VCaP (cell line): ENCODE data around the gene MMS22L.

ENCODE experiments used
- H3K27ac ChIP-seq: fragments of 450-650 bp; 2 replicates; pipeline ENCODE4 v1.5.1; 2017
- TF ChIP-seq, protein P1 (sequence below): fragments of 450-650 bp; conservative IDR thresholded peaks from 2 replicates; pipeline ENCODE4 v1.5.1; 2017; ENCODE audit warnings: mild to moderate bottlenecking, moderate library complexity

MMS22L gene

DNA sequence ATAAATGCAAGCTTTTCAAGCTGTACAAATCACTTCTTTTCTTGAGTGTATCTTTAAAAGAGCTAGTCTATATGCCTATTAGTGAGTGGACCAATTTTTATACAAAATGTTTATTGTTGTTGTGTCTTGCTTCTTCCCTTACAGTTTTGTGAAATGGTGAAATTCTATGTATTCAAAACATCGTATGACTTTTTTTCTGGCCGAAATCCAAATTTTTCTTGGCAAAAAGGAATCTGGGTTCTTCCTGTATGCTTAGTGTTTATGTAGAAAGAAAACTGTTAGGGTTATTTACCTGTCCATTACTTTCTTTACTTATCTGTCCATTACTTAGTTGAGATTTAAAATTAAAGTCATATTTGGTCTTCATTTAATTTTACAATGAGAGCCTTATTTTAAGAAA is 153.9 kb downstream of the MMS22L start:
- H3K27ac ChIP-seq, result no peak overlapping the region
- TF ChIP-seq, protein P1, sequence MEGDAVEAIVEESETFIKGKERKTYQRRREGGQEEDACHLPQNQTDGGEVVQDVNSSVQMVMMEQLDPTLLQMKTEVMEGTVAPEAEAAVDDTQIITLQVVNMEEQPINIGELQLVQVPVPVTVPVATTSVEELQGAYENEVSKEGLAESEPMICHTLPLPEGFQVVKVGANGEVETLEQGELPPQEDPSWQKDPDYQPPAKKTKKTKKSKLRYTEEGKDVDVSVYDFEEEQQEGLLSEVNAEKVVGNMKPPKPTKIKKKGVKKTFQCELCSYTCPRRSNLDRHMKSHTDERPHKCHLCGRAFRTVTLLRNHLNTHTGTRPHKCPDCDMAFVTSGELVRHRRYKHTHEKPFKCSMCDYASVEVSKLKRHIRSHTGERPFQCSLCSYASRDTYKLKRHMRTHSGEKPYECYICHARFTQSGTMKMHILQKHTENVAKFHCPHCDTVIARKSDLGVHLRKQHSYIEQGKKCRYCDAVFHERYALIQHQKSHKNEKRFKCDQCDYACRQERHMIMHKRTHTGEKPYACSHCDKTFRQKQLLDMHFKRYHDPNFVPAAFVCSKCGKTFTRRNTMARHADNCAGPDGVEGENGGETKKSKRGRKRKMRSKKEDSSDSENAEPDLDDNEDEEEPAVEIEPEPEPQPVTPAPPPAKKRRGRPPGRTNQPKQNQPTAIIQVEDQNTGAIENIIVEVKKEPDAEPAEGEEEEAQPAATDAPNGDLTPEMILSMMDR, result no peak

DNA sequence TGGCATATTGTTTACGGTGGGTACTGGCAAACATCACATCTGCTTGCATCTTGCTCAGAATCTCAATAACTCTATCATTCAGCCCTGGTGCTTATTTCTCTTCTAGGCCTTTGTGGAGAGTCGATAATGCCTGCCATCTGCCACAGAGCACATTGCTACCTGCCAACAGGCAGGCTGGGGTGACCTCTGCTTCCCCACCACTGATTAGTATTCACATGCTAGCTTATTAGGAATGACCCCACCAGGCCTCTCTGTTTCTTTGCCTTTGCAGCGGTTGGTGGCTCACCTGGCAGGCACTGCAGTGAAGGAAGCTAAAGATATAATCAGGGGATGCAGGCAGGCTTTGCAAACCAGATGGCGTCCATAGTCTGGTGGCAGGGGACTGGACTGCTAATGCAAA is 154.5 kb downstream of the MMS22L start:
- H3K27ac ChIP-seq, result no peak overlapping the region
- TF ChIP-seq, protein P1, result no peak

DNA sequence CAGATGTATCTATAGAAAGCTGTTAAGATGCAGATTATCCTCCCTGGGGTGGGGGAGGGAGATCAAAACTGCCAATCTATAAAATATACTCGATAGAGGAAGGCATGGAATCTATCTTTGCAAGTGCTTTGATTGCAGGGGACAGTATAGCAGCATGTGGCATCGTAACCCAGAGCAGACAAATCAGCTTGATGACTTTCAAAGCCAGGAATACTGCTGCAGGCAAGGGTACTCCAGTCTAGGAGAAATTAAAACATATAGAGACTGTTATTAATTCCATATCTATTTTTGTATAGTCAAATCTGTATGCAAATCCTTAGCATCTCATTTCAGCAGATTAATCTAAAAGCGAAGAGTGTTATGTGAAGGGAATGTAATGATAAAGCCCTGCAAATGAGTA is 159.4 kb downstream of the MMS22L start:
- TF ChIP-seq, protein P1, result no peak
- no peak overlapping the region for H3K27ac ChIP-seq

DNA sequence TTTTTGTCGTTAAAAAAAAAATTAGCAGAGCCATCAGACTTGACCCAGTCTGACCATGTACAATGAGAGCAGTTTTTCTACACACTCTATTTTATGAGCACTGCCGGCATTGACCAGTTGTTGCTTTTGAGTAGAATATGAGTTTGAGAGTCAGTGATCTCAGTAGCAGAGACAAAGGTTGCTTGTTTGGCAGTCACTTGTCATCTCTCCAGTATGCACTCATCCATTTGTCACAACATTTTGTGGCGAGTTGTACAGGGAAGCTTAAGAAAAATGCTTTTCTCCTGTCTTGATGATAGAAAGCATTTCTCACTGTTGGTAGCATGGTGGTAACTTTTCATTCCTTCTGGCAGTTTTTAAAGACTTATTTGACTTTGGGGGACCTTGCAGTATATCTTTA is 159.9 kb downstream of the MMS22L start:
- TF ChIP-seq, protein P1, result no peak
- H3K27ac ChIP-seq, result no peak overlapping the region

DNA sequence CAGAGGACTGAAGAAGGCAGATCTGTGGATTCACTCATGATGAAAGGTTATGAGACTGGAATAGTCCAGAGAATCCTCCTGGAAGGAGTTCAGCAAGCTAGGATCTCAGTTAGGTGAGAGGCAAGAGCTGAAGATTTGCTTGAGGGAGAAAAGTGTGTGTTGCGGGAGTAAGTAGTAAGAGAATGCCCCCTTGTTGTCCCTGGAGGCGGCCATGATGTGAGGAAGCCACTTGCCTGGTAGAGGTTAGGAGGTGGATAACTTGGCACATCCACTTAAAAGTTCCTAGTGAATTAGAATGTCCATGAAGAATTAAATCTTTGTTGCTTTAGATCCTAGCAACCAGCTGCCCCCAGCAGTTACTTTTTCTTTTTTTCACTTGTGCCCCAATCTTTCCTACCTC is 162.5 kb downstream of the MMS22L start:
- TF ChIP-seq, protein P1, result no peak
- no peak overlapping the region for H3K27ac ChIP-seq

DNA sequence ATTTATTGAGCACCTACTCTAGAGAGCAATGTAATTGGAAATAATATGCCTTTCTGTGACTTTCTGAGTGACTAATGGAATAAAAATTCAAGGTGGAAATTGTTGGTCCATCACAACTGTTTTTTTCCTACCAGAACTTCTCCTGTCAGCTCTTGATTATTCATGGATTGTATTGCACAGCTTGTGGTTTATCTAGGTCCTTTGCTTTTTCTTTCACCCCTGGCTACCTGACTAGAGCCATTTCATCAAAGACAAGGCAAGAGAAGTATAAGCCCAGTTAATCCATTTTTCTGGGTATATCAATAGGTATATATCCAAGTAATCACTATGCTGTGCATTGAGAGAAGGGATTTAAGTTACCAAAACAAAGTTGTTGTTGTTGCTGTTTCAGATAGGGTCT is 168.4 kb downstream of the MMS22L start:
- H3K27ac ChIP-seq, result no peak overlapping the region
- TF ChIP-seq, protein P1, result no peak

DNA sequence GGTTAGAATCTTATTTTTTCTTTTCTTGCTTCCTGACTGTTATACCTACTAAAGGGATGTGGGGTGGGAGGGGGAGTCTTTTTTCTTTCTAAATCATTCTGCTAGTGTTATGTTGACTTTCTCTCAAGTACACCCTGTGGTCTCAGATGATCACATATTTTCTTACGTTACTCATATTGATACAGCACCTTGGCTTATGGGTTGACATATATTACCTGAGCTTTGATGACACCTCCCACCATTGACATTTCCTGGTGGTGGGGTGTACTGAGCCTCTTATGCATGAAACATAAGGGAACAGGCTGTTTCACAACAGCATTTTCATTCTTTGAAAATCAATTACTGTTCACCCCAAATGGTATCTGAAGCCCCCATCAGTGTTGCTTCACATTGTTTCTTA is 169.8 kb downstream of the MMS22L start:
- no peak overlapping the region for H3K27ac ChIP-seq
- TF ChIP-seq, protein P1, result no peak

DNA sequence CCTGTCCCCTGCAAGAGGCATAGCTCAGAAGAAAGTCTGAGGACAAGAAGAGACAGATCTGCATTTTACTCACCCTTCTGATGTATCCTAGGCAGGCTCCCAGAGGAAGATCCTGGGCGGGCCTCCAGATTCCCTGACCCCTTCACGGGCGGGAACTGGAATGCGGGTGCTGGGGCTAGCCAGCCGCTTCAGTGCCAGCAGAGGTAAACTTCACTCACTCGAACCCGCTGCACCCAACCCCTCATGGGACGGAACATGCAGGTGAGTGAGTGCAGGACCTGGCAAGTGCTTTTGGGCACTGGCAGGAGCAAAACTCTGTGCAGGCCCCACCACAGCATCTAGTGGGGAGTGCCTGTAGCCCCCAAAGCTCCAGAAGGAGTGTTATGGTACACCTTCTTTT is 171.8 kb downstream of the MMS22L start:
- H3K27ac ChIP-seq, result no peak overlapping the region
- TF ChIP-seq, protein P1, result no peak
